ENCODE measurements around the gene MOB1A.
"Not testable (repeated sequence)": the region's sequence is repeated elsewhere in the genome, so short reads cannot be mapped to it uniquely, and the experiment has no call there.

MOB1A gene

DNA sequence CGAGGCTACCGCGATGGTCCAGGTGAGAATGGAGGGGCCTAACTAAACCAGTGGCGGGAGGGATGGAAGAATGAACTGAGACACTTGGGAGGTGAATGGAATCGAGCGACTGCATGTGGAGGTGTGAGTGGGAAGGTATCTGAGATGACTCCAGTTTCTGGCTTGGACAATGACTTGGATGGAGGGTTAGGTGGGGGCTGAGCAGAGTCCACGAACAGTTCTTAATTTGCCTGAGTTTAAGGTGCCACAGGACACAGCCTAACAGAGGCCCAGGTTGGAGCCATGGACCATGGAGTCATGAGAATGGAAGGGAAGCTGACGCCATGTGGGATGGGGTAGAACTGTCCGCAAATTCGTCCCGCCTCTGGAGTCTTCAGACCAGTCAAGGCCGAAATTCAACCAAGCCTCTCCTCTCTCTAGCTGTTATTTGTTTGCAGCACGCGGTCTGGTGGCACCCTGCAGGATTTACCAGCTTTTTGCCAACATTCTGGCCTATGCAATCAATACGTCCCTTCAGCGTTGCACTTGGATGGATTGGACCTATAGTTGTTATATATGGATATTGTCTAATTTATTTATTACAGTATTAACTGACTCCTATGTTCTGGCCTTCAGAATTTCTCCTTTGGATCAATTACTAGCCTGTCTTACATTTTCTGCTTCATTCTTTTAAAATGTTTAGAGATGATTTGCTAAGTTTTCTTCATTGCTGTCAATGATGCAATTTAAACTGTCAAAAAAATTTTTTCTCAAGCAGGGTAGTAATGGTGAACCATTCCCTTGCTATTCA, 30.0 kb downstream of the MOB1A start:
- DNase-seq, result no peak

DNA sequence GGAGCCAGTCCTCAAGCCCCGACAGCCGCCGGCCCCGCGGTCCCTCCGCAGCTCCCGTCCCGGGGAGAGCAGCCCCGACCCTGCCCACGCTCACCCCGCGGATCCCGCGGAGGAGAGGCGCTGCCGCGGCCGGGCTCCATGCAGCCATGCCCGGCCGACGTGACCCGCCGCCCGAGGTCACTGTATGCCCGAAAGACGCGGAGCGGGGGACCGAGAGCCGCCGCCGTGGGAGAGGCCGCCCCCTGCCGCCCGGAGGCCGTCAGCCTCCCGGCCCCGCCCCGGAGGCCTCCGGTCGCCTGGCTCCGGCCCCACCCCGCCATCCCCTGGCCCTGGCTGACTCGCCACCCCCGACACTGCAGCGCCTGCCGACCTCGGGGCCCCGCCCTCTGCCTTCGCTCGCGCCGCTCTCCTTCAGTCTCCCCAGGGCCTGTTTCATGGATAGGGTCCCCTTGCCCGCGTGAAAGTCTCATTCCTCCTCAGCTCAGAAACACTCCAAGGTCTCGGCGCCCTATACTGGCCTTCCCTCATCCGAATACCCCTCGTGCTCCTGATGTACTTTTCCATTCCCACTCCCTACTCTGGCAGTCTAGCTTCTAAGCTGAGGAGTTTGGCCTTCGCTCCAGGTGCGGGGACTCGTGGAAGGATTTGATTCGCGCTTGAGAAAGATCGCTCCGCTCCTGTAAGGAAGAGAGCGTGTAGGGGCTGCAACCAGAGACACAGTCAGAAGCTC, 30.8 kb downstream of the MOB1A start, which contains the start of gene BOLA3:
TSS of gene BOLA3 (minus strand) at position 186 of the 730 bp plus-strand sequence. CDS start at position 148, 38 bp downstream.
- peak; percentile 93 for DNase-seq

DNA sequence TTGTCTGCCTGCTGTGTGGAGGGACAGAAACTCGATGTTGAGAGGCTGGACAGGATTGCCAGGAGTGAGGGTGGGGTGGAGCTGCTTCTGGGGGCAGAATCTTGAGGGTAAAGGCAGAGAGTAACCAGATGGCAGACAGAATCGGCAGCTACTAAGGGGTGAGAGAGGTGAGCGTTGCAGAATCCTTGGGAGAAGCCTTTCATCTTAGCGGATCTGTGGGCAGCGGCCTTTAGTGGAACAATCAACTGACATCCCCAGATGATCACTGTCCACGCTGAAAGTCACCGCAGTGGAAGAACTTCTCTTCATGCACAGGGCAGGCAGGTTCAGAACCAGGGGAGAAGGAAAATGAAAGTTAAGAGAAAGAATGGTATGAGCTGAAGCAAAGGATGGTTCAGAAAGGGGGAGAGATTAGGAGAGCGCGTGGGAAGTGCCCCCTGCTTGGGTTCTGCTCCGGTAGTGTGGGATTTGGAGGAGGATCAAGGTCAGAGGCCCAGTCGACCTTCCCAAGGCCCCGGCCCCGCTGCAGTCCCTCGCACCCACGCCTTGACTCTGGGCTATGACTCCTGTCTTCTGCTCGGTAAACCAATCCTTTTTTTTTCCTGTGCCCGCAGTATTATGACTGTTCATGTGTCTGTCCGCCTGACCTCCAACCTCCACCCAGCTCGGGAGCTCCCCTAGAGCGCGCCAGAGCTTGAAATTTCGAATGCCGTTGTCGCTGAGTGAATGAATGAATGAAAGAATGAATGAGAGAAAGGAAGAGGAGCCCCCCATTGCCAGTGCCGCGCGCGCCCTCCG, 31.6 kb downstream of the MOB1A start:
- no peak for DNase-seq

DNA sequence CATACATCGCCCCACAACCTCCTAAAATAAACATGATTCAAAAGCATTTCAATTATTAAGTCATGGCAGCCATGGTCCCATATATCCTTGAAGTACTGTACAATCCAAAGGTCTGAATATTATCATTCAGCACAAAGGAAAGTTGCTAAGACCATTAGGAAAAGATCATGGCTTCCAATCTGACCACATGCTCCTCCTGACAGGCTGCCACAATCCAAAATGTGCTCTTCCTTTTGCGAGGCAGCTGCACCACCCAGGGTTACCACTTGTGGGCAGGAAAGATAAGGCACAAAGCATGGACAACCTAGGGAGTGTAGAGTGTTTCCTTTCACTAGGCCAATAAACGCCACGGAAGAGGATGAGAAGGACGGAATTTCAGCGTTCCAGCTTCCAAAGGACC, 36.3 kb downstream of the MOB1A start:
- peak; percentile 25 for DNase-seq

DNA sequence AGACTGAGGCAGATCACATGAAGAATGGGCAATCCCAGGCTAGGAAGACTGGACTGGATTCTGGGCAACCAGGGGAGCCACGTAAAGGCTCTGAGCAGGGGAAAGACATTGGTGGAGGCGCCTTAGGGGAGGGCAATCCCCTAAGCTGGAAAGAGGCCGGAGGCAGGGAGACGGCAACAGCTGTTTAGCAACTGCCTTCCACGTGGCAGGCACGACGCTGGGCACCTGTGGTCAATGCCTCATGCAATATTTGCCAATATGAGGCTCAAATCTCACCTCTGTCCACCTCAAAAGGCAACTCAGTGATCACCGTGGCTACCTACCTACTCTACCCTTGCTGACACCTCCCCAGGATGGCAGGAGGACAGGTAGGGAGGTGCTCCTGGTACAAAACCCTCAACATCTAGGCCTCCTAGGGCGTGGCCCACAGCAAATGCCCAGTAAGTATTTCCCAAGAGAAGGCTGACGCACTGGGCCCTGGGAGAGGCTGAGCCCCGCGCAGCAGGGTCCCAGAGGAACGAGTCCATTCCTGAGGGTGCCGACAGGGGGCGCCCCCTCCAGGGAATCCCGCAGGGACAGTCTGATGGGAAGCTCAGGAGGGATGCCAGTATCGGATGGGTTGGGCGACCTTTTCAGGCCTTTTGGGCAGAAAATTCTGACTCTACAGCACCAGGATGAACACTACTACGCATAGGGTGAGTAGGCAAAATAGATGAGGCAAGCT, 39.9 kb downstream of the MOB1A start:
- peak; percentile 47 for DNase-seq

DNA sequence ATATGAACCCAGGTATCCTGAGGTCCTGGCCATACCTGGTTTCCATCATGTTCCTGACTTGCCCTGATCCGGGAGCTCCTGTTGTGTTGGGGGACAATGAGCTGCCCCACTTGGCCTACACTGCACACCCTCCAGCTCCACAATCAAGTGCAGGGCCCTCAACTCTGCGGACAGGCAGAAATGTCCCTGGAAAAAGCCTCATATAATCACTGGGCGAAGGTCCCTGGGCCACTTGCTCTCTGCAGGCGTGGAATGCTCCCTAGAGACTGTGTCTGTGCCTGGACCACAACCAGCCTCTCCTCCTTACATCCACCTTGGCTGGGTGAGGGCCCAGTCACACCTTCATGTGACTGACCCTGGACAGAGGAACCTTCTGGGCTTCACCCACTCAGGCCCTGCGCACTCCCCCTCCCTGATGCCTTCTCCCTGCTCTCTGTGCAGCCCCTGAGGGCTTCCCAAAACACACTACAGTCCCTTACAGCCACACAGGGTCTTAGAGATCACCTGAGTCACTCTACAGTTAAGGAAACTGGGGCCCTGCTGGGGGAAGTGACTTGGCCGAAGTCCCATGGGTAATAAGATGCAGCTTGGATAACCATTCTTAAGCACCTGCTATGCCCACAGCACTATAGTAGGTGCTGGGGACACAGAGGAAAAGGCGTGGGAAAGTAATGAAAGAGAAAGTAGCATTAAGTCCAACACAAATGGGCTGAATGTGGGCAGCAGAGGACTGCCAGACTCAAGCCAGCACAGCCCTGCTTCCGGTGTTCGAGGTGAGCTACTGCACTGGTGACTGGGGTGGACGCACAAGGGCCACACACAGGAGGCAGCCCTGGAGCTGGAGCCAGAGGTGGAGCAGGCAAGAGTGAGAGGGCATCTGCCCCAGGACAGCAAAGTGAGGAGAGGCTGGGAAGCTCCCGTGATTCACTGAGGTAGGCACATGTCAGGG, 40.8 kb downstream of the MOB1A start:
- peak; percentile 30 for DNase-seq

DNA sequence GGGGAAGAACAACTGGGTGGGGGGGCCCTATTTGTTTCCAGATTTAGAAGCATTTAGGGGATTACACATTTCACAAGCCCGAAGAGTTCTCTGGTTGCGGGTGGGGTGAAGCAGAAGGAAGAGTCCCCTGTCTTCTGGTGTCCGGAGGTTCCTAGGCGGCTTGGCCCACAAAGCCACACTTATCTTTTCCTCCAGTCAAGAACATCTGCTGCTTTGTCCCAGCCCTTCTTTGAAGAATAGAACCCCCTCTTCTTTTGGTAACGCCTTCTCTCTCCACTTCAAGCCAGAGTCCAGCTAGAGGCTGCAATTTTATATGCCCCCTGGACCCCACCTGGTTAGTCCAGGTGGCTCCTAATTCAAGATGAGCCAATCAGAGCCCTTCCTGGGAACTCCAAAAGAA, 46.8 kb downstream of the MOB1A start:
- DNase-seq, result peak; percentile 40

DNA sequence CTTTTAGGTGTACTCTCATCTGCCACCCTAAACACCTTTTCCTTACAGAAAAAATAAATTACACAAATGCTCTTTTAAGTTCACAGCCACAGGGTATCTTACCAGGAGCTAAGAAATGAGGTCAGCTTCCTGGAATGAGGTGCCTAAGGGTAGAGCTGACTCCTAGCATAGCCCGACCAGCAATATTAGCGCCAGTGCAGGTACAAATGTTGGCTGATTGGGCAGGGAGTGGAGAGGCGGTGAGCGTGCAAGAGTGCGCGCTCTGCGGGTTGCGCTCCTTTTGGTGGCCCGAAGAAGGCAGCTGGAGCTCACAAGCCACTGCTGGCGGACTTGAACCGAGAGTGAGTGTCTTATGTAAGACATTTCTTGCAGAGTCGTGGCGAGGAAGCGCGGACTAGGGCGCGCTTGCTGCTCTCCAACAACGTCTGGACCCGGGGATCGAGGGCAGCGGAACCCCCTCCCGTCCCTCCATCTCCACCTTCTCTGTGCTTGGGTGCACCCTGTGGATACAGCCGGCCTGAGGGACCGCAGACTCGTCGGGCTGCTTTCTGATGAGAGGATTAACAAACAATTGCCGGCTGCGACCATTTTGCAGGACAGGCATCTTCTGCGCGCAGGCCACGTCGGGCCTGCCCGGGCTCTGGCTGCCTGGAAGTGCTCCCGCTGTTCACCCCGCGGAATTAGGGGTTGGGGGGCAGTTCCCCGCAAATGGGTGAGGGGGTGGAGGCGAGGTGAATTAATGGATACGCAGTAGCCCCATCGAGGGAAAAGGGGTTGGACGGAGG, 48.3 kb downstream of the MOB1A start:
- peak; percentile 45 for DNase-seq

DNA sequence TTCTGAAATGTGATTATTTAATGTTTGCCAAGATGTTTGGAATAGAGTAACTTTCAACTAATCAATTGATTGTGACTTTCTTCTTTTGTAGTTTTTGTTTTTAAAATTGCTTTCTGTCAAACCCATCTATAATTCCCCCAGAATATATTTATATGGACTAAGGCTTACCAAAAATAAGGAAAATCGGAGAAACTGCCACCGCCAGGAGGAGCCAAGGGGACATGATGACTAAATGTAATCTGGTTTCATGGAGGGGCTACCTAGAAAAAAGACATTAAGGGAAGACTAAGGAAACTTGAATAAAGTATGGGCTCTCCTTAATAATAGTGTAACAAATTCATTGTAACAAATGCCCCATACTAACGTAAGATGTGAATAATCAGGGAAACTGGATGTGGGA, 50.5 kb downstream of the MOB1A start:
- DNase-seq, result no peak

DNA sequence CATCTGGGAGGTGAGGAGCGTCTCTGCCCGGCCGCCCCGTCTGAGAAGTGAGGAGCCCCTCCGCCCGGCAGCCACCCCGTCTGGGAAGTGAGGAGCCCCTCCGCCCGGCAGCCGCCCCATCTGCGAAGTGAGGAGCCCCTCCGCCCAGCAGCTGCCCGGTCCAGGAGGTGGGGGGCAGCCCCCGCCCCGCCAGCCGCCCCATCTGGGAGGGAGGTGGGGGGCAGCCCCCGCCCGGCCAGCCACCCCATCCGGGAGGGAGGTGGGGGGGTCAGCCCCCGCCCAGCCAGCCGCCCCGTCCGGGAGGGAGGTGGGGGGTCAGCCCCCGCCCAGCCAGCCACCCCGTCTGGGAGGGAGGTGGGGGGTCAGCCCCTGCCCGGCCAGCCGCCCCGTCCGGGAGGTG, 54.7 kb downstream of the MOB1A start:
- DNase-seq, result not testable (repeated sequence)

DNA sequence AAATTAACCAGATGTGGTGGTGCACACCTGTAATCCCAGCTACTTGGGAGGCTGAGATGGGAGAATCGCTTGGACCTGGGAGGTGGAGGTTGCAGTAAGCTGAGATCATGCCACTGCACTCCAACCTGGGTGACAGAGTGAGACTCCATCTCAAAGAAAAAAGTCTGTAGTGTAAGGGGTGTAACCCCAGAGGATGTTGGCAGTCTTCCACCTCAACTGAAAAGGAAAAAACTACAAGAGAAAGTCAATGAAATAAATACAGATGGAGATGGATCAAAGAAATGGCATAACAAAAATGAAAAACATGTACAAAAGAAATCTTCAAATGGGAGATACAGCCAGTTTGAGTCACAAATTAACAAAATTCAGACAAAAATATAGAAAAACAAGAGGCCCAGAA, 56.8 kb downstream of the MOB1A start:
- DNase-seq, result not testable (repeated sequence)

DNA sequence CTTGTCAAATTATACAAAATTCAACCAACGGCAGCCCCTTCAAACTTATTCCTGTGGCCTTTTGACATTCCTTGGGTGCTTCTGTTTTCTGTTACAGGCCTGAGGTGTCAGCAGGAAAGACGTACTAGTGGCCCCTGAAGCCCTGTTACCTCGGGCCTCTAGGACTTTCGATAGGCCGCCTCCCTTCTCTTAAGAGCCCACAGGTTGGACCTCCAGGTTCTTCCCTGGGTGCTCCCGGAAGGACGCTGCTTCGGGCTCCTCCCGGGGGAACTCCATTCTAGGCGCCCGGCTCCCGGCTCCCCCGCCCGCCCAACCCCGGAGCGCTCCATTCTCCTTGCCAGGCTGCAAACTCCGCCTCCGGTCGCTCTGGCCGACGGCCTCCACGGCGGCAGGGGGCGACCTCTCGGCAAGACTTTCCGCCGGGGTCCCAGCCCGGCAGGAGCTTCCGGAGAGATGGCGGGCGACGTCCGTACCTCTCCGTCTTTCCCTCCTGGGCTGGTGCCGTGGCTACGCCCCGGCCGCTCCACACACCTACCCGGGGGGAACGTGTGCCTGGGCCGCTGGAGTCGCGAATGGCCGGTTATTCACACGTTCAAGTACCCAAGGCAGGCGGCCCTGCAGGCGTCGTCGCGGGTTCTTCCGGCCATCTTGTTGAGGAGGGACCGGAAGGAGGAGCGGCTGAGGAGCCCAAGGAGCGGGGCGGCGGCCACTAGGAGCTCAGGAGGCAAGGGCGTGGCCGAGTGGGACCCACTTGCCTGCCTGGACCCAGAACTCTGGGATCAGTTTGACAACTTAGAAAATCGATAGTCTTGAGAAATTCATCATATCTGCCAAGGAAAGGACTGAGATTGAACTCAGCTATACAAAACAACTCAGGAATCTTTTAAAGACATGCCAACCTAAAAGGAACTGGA, 58.5 kb downstream of the MOB1A start:
- peak; percentile 92 for DNase-seq

DNA sequence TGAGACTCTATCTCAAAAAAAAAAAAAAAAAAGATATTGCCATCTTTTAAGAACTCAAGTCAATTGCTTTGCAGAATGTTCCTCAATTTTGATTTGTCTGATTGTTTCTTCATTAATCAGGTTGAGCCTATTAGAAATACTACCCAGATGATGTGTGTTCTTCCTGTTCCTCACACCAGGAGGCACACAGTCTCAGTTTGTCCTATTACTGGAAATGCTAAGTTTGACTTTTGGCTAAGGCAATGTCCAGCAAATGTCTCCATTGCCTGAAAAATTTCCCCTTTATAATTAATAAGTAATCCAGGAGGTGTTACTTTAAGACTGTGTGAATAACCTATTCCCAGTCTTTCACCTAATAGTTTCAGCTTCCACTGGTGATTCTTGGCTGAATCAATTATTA, 59.3 kb downstream of the MOB1A start:
- no peak for DNase-seq

DNA sequence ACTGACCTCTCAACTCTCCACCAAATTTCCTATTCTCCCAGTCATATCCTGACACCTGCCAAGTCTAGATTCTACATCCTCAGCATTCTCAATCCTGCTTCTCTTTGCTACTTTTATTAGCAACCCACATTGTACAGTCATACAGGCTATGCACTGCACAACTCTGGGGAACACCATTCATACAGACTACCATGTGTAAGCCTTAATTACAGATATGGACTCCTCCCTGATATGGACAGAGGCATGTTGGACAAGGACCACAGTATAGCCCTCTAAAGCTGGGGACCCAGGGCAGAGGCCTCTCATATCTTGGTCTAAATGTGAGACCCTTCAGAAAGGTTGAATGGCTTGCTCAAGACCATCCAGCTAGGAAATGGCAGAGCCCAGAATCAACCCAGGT, 67.3 kb downstream of the MOB1A start:
- DNase-seq, result peak; percentile 33

DNA sequence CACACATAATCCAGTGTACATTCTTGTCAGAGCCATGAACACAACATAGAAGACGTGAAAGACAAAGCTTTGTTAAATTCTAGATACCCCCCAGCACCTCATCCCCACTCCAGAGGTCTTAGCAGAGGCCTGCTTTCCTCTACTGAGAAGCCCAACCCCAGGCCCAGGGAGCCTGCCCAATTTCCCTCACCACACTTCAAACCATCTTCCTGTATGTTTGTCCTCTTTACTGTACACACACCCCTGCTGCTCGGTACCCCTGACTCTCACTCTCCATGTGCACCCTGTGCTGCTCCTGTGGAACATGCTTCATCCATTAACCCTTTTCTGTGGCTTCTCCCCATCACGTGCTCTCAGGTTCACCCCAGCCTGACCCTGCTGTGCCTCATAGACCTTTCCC, 68.1 kb downstream of the MOB1A start:
- DNase-seq, result peak; percentile 26

DNA sequence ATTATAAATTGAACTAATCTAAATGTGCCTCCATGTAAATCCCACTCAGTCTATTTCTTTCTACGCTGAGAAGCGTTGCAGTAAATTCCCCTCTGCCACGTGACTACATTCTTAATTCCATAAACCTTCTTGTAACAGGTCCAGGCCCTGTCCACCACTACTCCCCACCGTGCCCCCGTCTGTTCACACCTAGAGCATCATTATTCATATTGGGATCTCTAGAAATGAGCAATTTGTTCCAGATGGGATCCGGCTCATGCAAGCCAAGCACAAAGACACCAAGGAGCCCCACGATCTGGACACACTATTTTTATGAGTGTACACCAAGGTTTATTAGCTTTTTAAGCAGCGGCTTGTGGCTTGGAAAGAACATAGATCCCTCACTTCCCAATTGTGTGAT, 69.1 kb downstream of the MOB1A start:
- peak; percentile 20 for DNase-seq

DNA sequence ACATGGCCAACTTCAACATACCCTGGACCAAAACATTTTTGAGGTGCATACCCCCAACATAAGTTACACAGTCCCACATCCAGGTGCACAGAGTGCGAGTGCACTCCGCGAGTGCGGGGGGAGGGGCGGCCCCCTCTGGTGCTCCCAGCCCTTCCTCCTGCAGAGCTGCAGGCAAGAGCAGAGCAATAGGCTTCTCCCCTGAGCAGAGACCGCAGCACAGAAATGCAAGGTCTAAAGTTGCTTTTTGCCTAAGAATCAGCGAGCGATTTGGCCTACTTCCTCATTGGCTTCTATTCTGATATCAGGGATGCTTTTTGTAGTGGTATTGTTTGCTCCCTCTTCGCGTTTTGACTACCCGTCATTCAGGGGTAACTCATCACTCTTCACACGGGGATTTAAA, 71.6 kb downstream of the MOB1A start:
- DNase-seq, result peak; percentile 41

DNA sequence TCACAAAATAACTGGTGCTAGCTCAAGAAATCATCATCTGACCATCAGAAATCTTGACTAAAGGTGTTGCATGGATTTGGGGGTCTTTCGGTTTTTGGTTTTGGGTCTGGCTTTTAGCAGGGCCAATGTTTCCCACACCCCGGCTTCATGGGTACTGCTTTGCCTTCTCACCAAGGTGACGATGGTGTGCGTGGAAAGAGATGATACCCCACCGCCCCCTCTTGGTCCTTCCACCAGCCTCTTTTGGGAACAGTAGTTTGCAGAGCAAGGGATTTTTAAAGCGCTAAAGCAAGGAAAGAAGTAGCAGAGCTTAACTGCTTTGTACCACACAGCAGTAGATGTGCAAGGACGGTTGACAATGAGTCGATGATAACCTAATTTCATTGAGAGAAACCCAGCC, 73.3 kb downstream of the MOB1A start:
- DNase-seq, result peak; percentile 29

DNA sequence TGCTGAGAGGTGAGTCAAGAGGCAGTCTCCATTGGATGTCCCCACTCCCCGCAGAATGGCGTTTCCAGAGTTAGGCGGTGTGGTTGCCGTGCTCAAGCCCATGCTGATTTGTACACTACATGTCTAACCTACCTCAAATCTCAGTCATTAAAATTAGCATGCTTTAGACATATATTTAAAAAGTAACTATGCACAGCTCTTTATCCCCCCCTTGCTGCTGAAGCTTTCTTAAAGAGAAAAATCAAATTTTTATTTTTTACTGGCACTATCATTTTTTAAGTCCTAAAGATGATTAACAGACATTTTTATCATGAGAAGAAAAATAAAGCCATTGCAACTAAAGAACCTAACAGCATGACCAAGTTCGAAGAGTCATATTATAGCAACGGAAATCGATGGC, 73.8 kb downstream of the MOB1A start:
- DNase-seq, result no peak

DNA sequence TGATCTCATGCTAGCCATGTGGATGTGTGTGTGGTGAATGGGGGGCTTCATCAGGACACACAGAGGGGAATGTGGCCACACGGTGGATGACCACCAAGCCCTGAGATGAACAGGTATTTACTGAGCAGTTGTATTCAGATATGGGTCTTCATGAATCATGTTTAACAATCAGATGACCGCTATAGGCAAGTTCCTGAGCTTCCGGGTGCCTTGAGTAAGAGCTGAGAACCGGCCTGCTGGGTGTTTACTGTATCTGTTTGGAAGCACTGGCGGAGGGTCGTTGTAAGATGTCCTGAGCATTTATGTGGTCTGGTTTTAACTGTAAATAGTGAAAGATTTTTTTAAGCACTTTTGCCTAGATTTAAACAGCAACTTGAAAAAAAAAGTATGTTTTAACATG, 74.9 kb downstream of the MOB1A start:
- peak; percentile 25 for DNase-seq

Measured in activated CD8-positive, alpha-beta memory T cell treated with anti-CD3 and anti-CD28 coated beads, Interleukin-2, amount 50 U/mL, for 48 hours (primary cell).